ENCODE results near the gene PRXL2B. TPM values are rescaled to one million over a fixed set of nuclear protein-coding genes. Genes with fewer than 3 reads are reported as not detected.

PRXL2B gene
- total RNA-seq, 1 experiment from 2014 or later: 34.8 TPM

GRCh38 chr1:2607641-2608091 lies 21.1 kb downstream of the PRXL2B start:
- no TSS peak for BruUV-seq (replicated peaks)
- no peak for DNase-seq (ENCODE audit: low spot score)
- POLR2A ChIA-PET (ENCODE audit: low non-redundant PET): no interaction called here
- Histone ChIP-seq H3K27ac (ENCODE audit: low read depth, low read length, poor library complexity, severe bottlenecking) (no peak overlapping the region), H3K4me3 (ENCODE audit: low read depth, low read length, poor library complexity, severe bottlenecking) (no peak overlapping the region), H3K9me3 (ENCODE audit: low read depth, low read length, poor library complexity, severe bottlenecking) (no peaks in the 10 kb centered on the region), H3K36me3 (ENCODE audit: insufficient read depth, low read length, poor library complexity, severe bottlenecking) (no peaks in the 10 kb centered on the region), H3K27me3 (replicated peaks; ENCODE audit: insufficient read depth, low read depth, low read length, poor library complexity) (no peaks in the 10 kb centered on the region), H3K4me1 (ENCODE audit: insufficient read depth, low read length, poor library complexity, severe bottlenecking) (no peaks in the 10 kb centered on the region)
- CTCF ChIA-PET: no interaction called here
- intact Hi-C loops (cut with micrococcal nuclease; ENCODE audit: unreplicated experiment): no loop called here
- TF ChIP-seq CTCF (conservative IDR thresholded peaks at IDR 0.05; ENCODE audit: low read depth, low read length) (no peak), EZH2 (IDR thresholded peaks at IDR 0.05; ENCODE audit: borderline replicate concordance, low read depth, low read length, poor library complexity, severe bottlenecking) (no peak)

- no peaks in the 10 kb centered on the region for H3K4me1 ChIP-seq (ENCODE audit: insufficient read depth, low read length, poor library complexity, severe bottlenecking)
- CTCF ChIA-PET: no interaction called here
- H3K36me3 ChIP-seq (ENCODE audit: insufficient read depth, low read length, poor library complexity, severe bottlenecking): no peaks in the 10 kb centered on the region
- intact Hi-C loops (cut with micrococcal nuclease; ENCODE audit: unreplicated experiment): no loop called here
- H3K27ac ChIP-seq (ENCODE audit: low read depth, low read length, poor library complexity, severe bottlenecking): no peak overlapping the region
- POLR2A ChIA-PET (ENCODE audit: low non-redundant PET): no interaction called here
- H3K4me3 ChIP-seq (ENCODE audit: low read depth, low read length, poor library complexity, severe bottlenecking): no peak overlapping the region
- H3K9me3 ChIP-seq (ENCODE audit: low read depth, low read length, poor library complexity, severe bottlenecking): no peaks in the 10 kb centered on the region
- no peaks in the 10 kb centered on the region for H3K27me3 ChIP-seq (replicated peaks; ENCODE audit: insufficient read depth, low read depth, low read length, poor library complexity)
- TF ChIP-seq CTCF (conservative IDR thresholded peaks at IDR 0.05; ENCODE audit: low read depth, low read length) (no peak), EZH2 (IDR thresholded peaks at IDR 0.05; ENCODE audit: borderline replicate concordance, low read depth, low read length, poor library complexity, severe bottlenecking) (no peak)
- no TSS peak for BruUV-seq (replicated peaks)
- DNase-seq (ENCODE audit: low spot score): no peak
Observed at GRCh38 chr1:2609319-2610035, 22.9 kb downstream of the PRXL2B start.

- no peaks in the 10 kb centered on the region for H3K9me3 ChIP-seq (ENCODE audit: low read depth, low read length, poor library complexity, severe bottlenecking)
- no peak overlapping the region for H3K27ac ChIP-seq (ENCODE audit: low read depth, low read length, poor library complexity, severe bottlenecking)
- ChIA-PET CTCF (no interaction called here), POLR2A (ENCODE audit: low non-redundant PET) (no interaction called here)
- no peaks in the 10 kb centered on the region for H3K27me3 ChIP-seq (replicated peaks; ENCODE audit: insufficient read depth, low read depth, low read length, poor library complexity)
- no peaks in the 10 kb centered on the region for H3K36me3 ChIP-seq (ENCODE audit: insufficient read depth, low read length, poor library complexity, severe bottlenecking)
- H3K4me1 ChIP-seq (ENCODE audit: insufficient read depth, low read length, poor library complexity, severe bottlenecking): no peaks in the 10 kb centered on the region
- no peak overlapping the region for H3K4me3 ChIP-seq (ENCODE audit: low read depth, low read length, poor library complexity, severe bottlenecking)
- TF ChIP-seq CTCF (conservative IDR thresholded peaks at IDR 0.05; ENCODE audit: low read depth, low read length): no peak
- TF ChIP-seq EZH2 (IDR thresholded peaks at IDR 0.05; ENCODE audit: borderline replicate concordance, low read depth, low read length, poor library complexity, severe bottlenecking): no peak
- intact Hi-C loops (cut with micrococcal nuclease; ENCODE audit: unreplicated experiment): no loop called here
- BruUV-seq (replicated peaks): no TSS peak
- no peak for DNase-seq (ENCODE audit: low spot score)
Observed at GRCh38 chr1:2610036-2610959, 23.7 kb downstream of the PRXL2B start.
